NCI-H82 (cell line): ENCODE measurements around the gene COX6B1.
A peak's percentile ranks its signal among the peaks of the same experiment; 100 is the strongest.
"Not testable (repeated sequence)": the region's sequence is repeated elsewhere in the genome, so short reads cannot be mapped to it uniquely, and the experiment has no call there.

Source experiments
- DNase-seq: peaks from one replicate; lab custom pipeline; 2025; lab: John Stamatoyannopoulos, UW

COX6B1 gene

GRCh38 chr19:35648017-35648961 is at the start of gene COX6B1:
Gene COX6B1 (plus strand): TSS chr19:35648323. CDS start chr19:35651244, 2,921 bp downstream.
- DNase-seq, result peak; percentile 100

- DNase-seq, result no peak
Observed at GRCh38 chr19:35601971-35602370, 46.2 kb upstream of the COX6B1 start.

GRCh38 chr19:35604436-35604835 is 43.7 kb upstream of the COX6B1 start:
- DNase-seq, result not testable (repeated sequence)

GRCh38 chr19:35607170-35607569 is 41.0 kb upstream of the COX6B1 start:
- DNase-seq, result not testable (repeated sequence)

GRCh38 chr19:35607661-35608060 is 40.5 kb upstream of the COX6B1 start:
- DNase-seq, result no peak

GRCh38 chr19:35608251-35608650 is 39.9 kb upstream of the COX6B1 start:
- no peak for DNase-seq

GRCh38 chr19:35609851-35610353 is 38.2 kb upstream of the COX6B1 start:
- DNase-seq, result no peak

GRCh38 chr19:35612224-35612558 is 35.9 kb upstream of the COX6B1 start:
- no peak for DNase-seq

GRCh38 chr19:35612559-35613321 is 35.4 kb upstream of the COX6B1 start, which contains the start of gene HAUS5:
Gene HAUS5 (plus strand): TSS chr19:35612735. CDS start chr19:35612795, 60 bp downstream.
- peak; percentile 96 for DNase-seq

GRCh38 chr19:35613574-35613973 is 34.5 kb upstream of the COX6B1 start:
- DNase-seq, result no peak

GRCh38 chr19:35615036-35615435 is 33.1 kb upstream of the COX6B1 start:
- no peak for DNase-seq

GRCh38 chr19:35618857-35619256 is 29.3 kb upstream of the COX6B1 start:
- DNase-seq, result peak; percentile 13

GRCh38 chr19:35619290-35619923 is 28.7 kb upstream of the COX6B1 start:
- DNase-seq, result no peak

- no peak for DNase-seq
Observed at GRCh38 chr19:35620001-35620400, 28.1 kb upstream of the COX6B1 start.

GRCh38 chr19:35621708-35622107 is 26.4 kb upstream of the COX6B1 start:
- no peak for DNase-seq

GRCh38 chr19:35622750-35623149 is 25.4 kb upstream of the COX6B1 start:
- no peak for DNase-seq

- DNase-seq, result no peak
Observed at GRCh38 chr19:35623327-35624010, 24.7 kb upstream of the COX6B1 start.

- DNase-seq, result no peak
Observed at GRCh38 chr19:35628264-35628564, 19.9 kb upstream of the COX6B1 start.

GRCh38 chr19:35628565-35629331 is 19.4 kb upstream of the COX6B1 start, which contains the start of gene RBM42:
Gene RBM42 (plus strand): TSS chr19:35629036. CDS start chr19:35629154, 118 bp downstream.
- peak; percentile 99 for DNase-seq

GRCh38 chr19:35629332-35629633 is 18.8 kb upstream of the COX6B1 start:
- no peak for DNase-seq
